PC-9 (cell line): ENCODE data around the gene GLOD4. TPM values are rescaled to one million over a fixed set of nuclear protein-coding genes. Genes with fewer than 3 reads are reported as not detected.

Experiments used
- BruUV-seq: library from RNA; stranded (reverse); fragments of 400-500 nt; replicated peaks from 2 replicates; lab custom pipeline; 2021; lab: Mats Ljungman, UMichigan
- CTCF ChIA-PET: fragments of 300-600 bp; sonication (Branson Sonifier 250); formaldehyde crosslinking; loops from one replicate; lab custom pipeline; 2022; ENCODE audit warnings: antibody characterized with exemption; lab: Charles Lee
- POLR2A ChIA-PET: fragments of 300-600 bp; sonication (Branson Sonifier 250); formaldehyde crosslinking; loops from one replicate; lab custom pipeline; 2022; ENCODE audit warnings: antibody characterized with exemption; ENCODE audit not compliant: unreplicated experiment; lab: Charles Lee
- DNase-seq, 2 experiments: peaks; one replicate each; pipeline versions ENCODE4 v3.0.0 to v3.0.0-alpha.2; 2015 to 2022; ENCODE audit warnings: mixed read lengths in 1 of 2
- H2AFZ ChIP-seq: fragments of 200-600 bp; sonication (generic); 2 replicates; pipeline ENCODE4 v1.8.1; 2017; ENCODE audit warnings: antibody characterized with exemption
- H3F3A ChIP-seq: fragments of 200-600 bp; sonication (generic); 2 replicates; pipeline ENCODE4 v1.8.1; 2017; ENCODE audit warnings: antibody characterized with exemption, mild to moderate bottlenecking, low read depth; ENCODE audit not compliant: insufficient read depth
- H3K27ac ChIP-seq: fragments of 200-600 bp; sonication (generic); 2 replicates; pipeline ENCODE4 v1.6.1; 2016; ENCODE audit warnings: mixed run types
- H3K27me3 ChIP-seq: fragments of 200-600 bp; sonication (generic); 2 replicates; pipeline ENCODE4 v1.6.1; 2016; ENCODE audit warnings: low read depth, mixed run types; ENCODE audit not compliant: insufficient read depth
- H3K36me3 ChIP-seq: fragments of 200-600 bp; sonication (generic); 2 replicates; pipeline ENCODE4 v1.6.1; 2016; ENCODE audit warnings: low read depth, mixed run types
- H3K4me1 ChIP-seq: fragments of 200-600 bp; sonication (generic); replicated peaks from 2 replicates; pipeline ENCODE4 v1.6.1; 2016; ENCODE audit warnings: mixed run types; ENCODE audit not compliant: insufficient read depth
- H3K4me2 ChIP-seq: fragments of 200-600 bp; sonication (generic); 2 replicates; pipeline ENCODE4 v1.6.1; 2017; ENCODE audit warnings: mixed run types
- H3K4me3 ChIP-seq: fragments of 200-600 bp; sonication (generic); 2 replicates; pipeline ENCODE4 v1.6.1; 2016; ENCODE audit warnings: mixed run types
- H3K79me2 ChIP-seq: fragments of 200-600 bp; sonication (generic); 2 replicates; pipeline ENCODE4 v1.6.1; 2017; ENCODE audit warnings: low read depth, mixed run types
- H3K9me2 ChIP-seq: fragments of 200-600 bp; sonication (generic); 2 replicates; pipeline ENCODE4 v1.8.1; 2017; ENCODE audit warnings: mild to moderate bottlenecking; ENCODE audit not compliant: insufficient read depth
- H3K9me3 ChIP-seq: fragments of 200-600 bp; sonication (generic); 2 replicates; pipeline ENCODE4 v1.8.1; 2016; ENCODE audit warnings: low read depth; ENCODE audit not compliant: insufficient read depth
- H4K20me1 ChIP-seq: fragments of 200-600 bp; sonication (generic); 2 replicates; pipeline ENCODE4 v1.8.1; 2017; ENCODE audit not compliant: insufficient read depth
- CTCF ChIP-seq: fragments of 200-600 bp; sonication (generic); conservative IDR thresholded peaks from 2 replicates; pipeline ENCODE4 v1.6.1; 2017; ENCODE audit warnings: mixed run types, antibody characterized with exemption, mild to moderate bottlenecking, moderate library complexity
- EZH2 ChIP-seq: fragments of 200-600 bp; sonication (generic); IDR thresholded peaks from 2 replicates; pipeline ENCODE4 v1.8.0; 2017; ENCODE audit warnings: antibody characterized with exemption, low read depth
- intact Hi-C: fragments of 100-400 bp; cut with micrococcal nuclease; formaldehyde crosslinking; loops from one replicate; pipeline ENCODE4 v1.10.0; 2022; ENCODE audit not compliant: unreplicated experiment
- total RNA-seq: library from RNA; stranded (reverse); gene quantifications from 2 replicates; pipeline ENCODE4 v1.2.3, GENCODE V29; 2021

The GLOD4 gene
- total RNA-seq, 1 experiment from 2014 or later, result 110 TPM

- Histone ChIP-seq H4K20me1 (peaks cover 71% of the 10 kb centered on the region), H3K9me2 (no peaks in the 10 kb centered on the region), H3K4me2 (no peak overlapping the region), H3K36me3 (peaks cover 61% of the 10 kb centered on the region), H3K9me3 (no peaks in the 10 kb centered on the region; the same call in 1 of the 2 replicates), H3F3A (peaks cover 26% of the 10 kb centered on the region), H2AFZ (no peak overlapping the region), H3K4me3 (no peak overlapping the region), H3K27ac (no peak overlapping the region), H3K79me2 (peaks cover 56% of the 10 kb centered on the region), H3K4me1 (peaks cover 3% of the 10 kb centered on the region), H3K27me3 (no peaks in the 10 kb centered on the region)
- BruUV-seq, result no TSS peak
- no peak for DNase-seq
- ChIA-PET POLR2A (no interaction called here), CTCF (no interaction called here)
- no peak for TF ChIP-seq CTCF
- no peak for TF ChIP-seq EZH2
- intact Hi-C loops, result no loop called here
Measured at GRCh38 chr17:744937-745336, 37.1 kb downstream of the GLOD4 start.

DNA sequence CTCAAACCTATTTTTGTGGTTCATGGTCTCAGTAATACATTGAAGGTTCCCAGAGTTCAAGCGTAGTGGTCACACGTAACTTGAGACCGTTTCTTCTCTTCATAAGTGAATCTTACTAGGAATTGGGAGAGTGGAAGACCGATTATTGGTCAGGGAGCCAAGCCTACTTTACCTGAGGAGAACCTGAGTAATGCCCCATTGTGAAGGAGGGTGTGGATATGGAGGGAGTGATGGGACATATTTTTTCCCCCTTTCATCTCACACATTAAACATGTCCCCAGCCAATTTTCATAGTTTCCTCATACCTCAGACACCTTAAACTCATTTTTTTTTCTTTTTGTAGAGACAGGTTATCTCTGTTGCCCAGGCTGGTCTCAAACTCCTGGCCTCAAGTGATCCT is 38.9 kb downstream of the GLOD4 start:
- Histone ChIP-seq H4K20me1 (peaks cover 69% of the 10 kb centered on the region), H3K4me2 (no peak overlapping the region), H3K4me1 (no peaks in the 10 kb centered on the region), H3K27ac (no peak overlapping the region), H3F3A (peaks cover 32% of the 10 kb centered on the region), H3K36me3 (peaks cover 58% of the 10 kb centered on the region), H3K79me2 (peaks cover 40% of the 10 kb centered on the region), H3K4me3 (no peak overlapping the region), H2AFZ (no peak overlapping the region), H3K27me3 (no peaks in the 10 kb centered on the region), H3K9me3 (no peaks in the 10 kb centered on the region), H3K9me2 (no peaks in the 10 kb centered on the region)
- ChIA-PET CTCF (no interaction called here), POLR2A (no interaction called here)
- BruUV-seq, result no TSS peak
- TF ChIP-seq EZH2, result no peak
- no peak for TF ChIP-seq CTCF
- intact Hi-C loops, result no loop called here
- DNase-seq, result no peak

- H3K27me3 ChIP-seq, result no peaks in the 10 kb centered on the region
- H3K79me2 ChIP-seq, result peaks cover 31% of the 10 kb centered on the region
- H3K4me2 ChIP-seq, result no peak overlapping the region
- no peaks in the 10 kb centered on the region for H3K4me1 ChIP-seq
- TF ChIP-seq EZH2, result no peak
- TF ChIP-seq CTCF, result no peak
- POLR2A ChIA-PET, result no interaction called here
- no peaks in the 10 kb centered on the region for H3K9me3 ChIP-seq
- peaks cover 38% of the 10 kb centered on the region for H3F3A ChIP-seq
- H3K36me3 ChIP-seq, result peaks cover 51% of the 10 kb centered on the region
- H3K27ac ChIP-seq, result no peak overlapping the region
- CTCF ChIA-PET, result no interaction called here
- H2AFZ ChIP-seq, result no peak overlapping the region
- BruUV-seq, result no TSS peak
- intact Hi-C loops, result no loop called here
- H3K9me2 ChIP-seq, result no peaks in the 10 kb centered on the region
- peaks cover 62% of the 10 kb centered on the region for H4K20me1 ChIP-seq
- no peak overlapping the region for H3K4me3 ChIP-seq
- DNase-seq, result no peak
Measured at GRCh38 chr17:742147-742793, 39.8 kb downstream of the GLOD4 start.
